ENCODE results near the gene GATA3. TPM values are rescaled to one million over a fixed set of nuclear protein-coding genes. Genes with fewer than 3 reads are reported as not detected.
A peak's percentile ranks its signal among the peaks of the same experiment; 100 is the strongest.

Gene GATA3
- total and polyA plus RNA-seq, 2 of the 8 experiments (the other 6 are each of a cell fraction or from before 2014, with no cell fraction given), result 0.02 to 0.43 TPM

DNA sequence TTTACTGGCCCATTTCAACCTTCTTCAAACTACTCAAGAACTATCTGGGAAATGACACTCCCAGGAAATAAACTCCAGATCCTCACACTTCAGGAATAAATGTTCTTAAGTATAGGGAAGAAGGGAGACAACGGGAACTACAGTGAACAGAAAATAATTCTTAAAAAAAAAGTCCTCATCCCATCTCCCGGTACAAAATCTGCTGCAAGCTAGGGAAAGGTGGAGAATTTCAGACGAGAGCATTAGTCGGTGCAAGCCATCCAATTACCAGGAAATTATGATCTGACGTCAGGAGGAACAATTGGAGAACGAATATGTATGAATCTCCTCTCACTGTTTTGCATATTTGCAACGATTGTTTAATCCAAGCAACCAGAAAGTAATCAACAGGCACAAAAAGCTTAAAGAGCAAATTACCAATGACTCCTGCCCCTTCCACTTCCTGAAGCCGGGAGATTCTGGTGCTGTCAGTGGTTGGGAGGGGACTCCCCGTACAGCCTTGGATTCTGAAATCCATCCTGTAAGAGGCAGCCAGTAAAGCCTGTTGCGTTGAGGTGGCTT, 15.1 kb upstream of the GATA3 start:
- H2BK120ac ChIP-seq (replicated peaks; ENCODE audit: low read depth, low read length), result no peak overlapping the region
- no peak overlapping the region for H2BK5ac ChIP-seq (ENCODE audit: low read depth, low read length)
- H3K27ac ChIP-seq (ENCODE audit: low read depth, low read length), result no peak overlapping the region
- no peak overlapping the region for H4K5ac ChIP-seq (ENCODE audit: insufficient read length, low read depth, low read length)
- no peak overlapping the region for H3K4me3 ChIP-seq (ENCODE audit: extremely low read depth in 1 of 4, insufficient read depth in 2 of 4, low read depth in 3 of 4, low read length in 4 of 4)
- H3K4me1 ChIP-seq (replicated peaks in 1 of 4; ENCODE audit: control insufficient read depth in 3 of 4, insufficient read depth in 4 of 4, low read length in 3 of 4), result peaks cover 9 to 28% (median 17%) of the 10 kb centered on the region in 4 experiments
- H3K18ac ChIP-seq (ENCODE audit: extremely low read depth, low read length), result no peak overlapping the region
- DNase-seq (ENCODE audit: low read depth in 1 of 2, low spot score in 2 of 2) (no peak), FAIRE-seq (no peak)
- 5% methylated on average over 10 of the region's 10 CpGs; no CpG with 5 or more reads in 1 of the 2 experiments for WGBS, 2 experiments (ENCODE audit: extremely low coverage in 1 of 2, insufficient coverage in 1 of 2, insufficient read length in 1 of 2, insufficient replicate concordance in 2 of 2, low coverage in 1 of 2, low lambda C conversion rate in 2 of 2, missing lambda C conversion rate in 1 of 2)
- no peak overlapping the region for H2BK12ac ChIP-seq (ENCODE audit: low read depth, low read length)
- peaks cover 0 to 2% (median 0%) of the 10 kb centered on the region in 4 experiments; a peak in 1 of 8 replicates for H3K36me3 ChIP-seq (ENCODE audit: control insufficient read depth in 2 of 4, insufficient read depth in 4 of 4, low read length in 3 of 4)
- ChIA-PET CTCF (ENCODE audit: partially characterized antibody) (interaction anchor here (1.0 kb wide), 1 partner anchor 20 kb away, joined by 4 read pairs; no protein-coding TSS in a partner anchor), POLR2A (ENCODE audit: partially characterized antibody) (no interaction called here)
- peaks cover 87 to 100% (median 100%) of the 10 kb centered on the region in 4 experiments for H3K27me3 ChIP-seq (replicated peaks in 1 of 4; ENCODE audit: control insufficient read depth in 3 of 4, extremely low read depth in 1 of 4, insufficient read depth in 3 of 4, low read length in 3 of 4)
- no peak overlapping the region for H2AFZ ChIP-seq (ENCODE audit: low read length)
- H4K20me1 ChIP-seq (replicated peaks in 1 of 2; ENCODE audit: control insufficient read depth in 1 of 2, insufficient read depth in 2 of 2, low read length in 2 of 2), result peaks cover 21 to 28% of the 10 kb centered on the region in 2 experiments
- H3K4ac ChIP-seq (replicated peaks; ENCODE audit: insufficient read length, low read depth, low read length), result no peak overlapping the region
- no peaks in the 10 kb centered on the region for H3K79me2 ChIP-seq (ENCODE audit: control insufficient read depth in 1 of 2, insufficient read depth in 2 of 2, low read length in 2 of 2)
- H3K9me3 ChIP-seq (ENCODE audit: insufficient read depth in 2 of 2, low read depth in 1 of 2, low read length in 1 of 2), result no peaks in the 10 kb centered on the region
- H4K8ac ChIP-seq (ENCODE audit: extremely low read depth, insufficient read depth, low read length), result no peak overlapping the region
- no peaks in the 10 kb centered on the region; the same call in 1 of the 2 replicates for H3K23me2 ChIP-seq (ENCODE audit: low read depth, low read length)
- H2BK20ac ChIP-seq (ENCODE audit: low read length), result no peak overlapping the region
- no peak overlapping the region for H2AK5ac ChIP-seq (ENCODE audit: low read depth, low read length)
- no peak overlapping the region for H3K23ac ChIP-seq (ENCODE audit: insufficient read length)
- no peaks in the 10 kb centered on the region; the same call in 1 of the 2 replicates for H3K79me1 ChIP-seq (ENCODE audit: low read depth, low read length)
- no peak overlapping the region for H2BK15ac ChIP-seq (ENCODE audit: low read length)
- peak overlapping the region in 1 of 2 experiments; percentile 39; a peak in 2 of 4 replicates for H3K4me2 ChIP-seq (ENCODE audit: insufficient read depth in 1 of 2, low read depth in 2 of 2, low read length in 2 of 2)
- H4K91ac ChIP-seq (replicated peaks; ENCODE audit: insufficient read length, low read length), result no peak overlapping the region
- H3K14ac ChIP-seq (ENCODE audit: insufficient read length), result no peak overlapping the region
- H3K56ac ChIP-seq (replicated peaks; ENCODE audit: insufficient read length, low read depth, low read length), result no peak overlapping the region
- peak; percentile 74 for TF ChIP-seq SUZ12 (IDR thresholded peaks at IDR 0.05; ENCODE audit: low read length)
- peak; percentile 73 for TF ChIP-seq RNF2 (IDR thresholded peaks at IDR 0.05; ENCODE audit: borderline replicate concordance, low read depth, low read length, missing control alignments, poor library complexity, severe bottlenecking)
- TF ChIP-seq POLR2A (IDR thresholded peaks at IDR 0.05; ENCODE audit: control extremely low read depth in 1 of 2, low read depth in 2 of 2, low read length in 2 of 2), result no peak
- TF ChIP-seq POU5F1 (IDR thresholded peaks at IDR 0.05; ENCODE audit: low read depth, low read length), result no peak
- H3K9ac ChIP-seq (replicated peaks in 1 of 4; ENCODE audit: extremely low read depth in 1 of 4, low read depth in 3 of 4, low read length in 3 of 4), result no peak overlapping the region

Data from H1 (cell line).